Ectodermal cell (in vitro differentiated cells): Measurements from ENCODE around the gene SLC2A4.
"Not testable (repeated sequence)": the region's sequence is repeated elsewhere in the genome, so short reads cannot be mapped to it uniquely, and the experiment has no call there.

Experiments used
- H3K27ac ChIP-seq: 2 replicates; pipeline ENCODE4 v1.7.0; 2013; ENCODE audit warnings: mild to moderate bottlenecking, low read depth, low read length; ENCODE audit not compliant: insufficient read depth, poor library complexity, severe bottlenecking
- H3K27me3 ChIP-seq: 2 replicates; pipeline ENCODE4 v1.7.0; 2013; ENCODE audit warnings: mild to moderate bottlenecking, low read length; ENCODE audit not compliant: insufficient read depth, control insufficient read depth, poor library complexity, severe bottlenecking
- H3K36me3 ChIP-seq: one replicate; pipeline ENCODE4 v1.7.0; 2013; ENCODE audit warnings: low read length; ENCODE audit not compliant: control insufficient read depth, insufficient read depth
- H3K4me1 ChIP-seq: one replicate; pipeline ENCODE4 v1.7.0; 2013; ENCODE audit warnings: low read length; ENCODE audit not compliant: control insufficient read depth, insufficient read depth
- H3K4me3 ChIP-seq: 2 replicates; pipeline ENCODE4 v1.7.0; 2013; ENCODE audit warnings: low read depth, low read length, control low read depth; ENCODE audit not compliant: insufficient read depth
- H3K9me3 ChIP-seq: 2 replicates; pipeline ENCODE4 v1.7.0; 2013; ENCODE audit warnings: mild to moderate bottlenecking, low read length, moderate library complexity; ENCODE audit not compliant: control insufficient read depth
- WGBS, 2 experiments: methylation state at CpG; one replicate each; pipeline ENCODE4 v1.1.7; 2013; ENCODE audit warnings: missing lambda C conversion rate in 2 of 2; 5-methylcytosine and 5-hydroxymethylcytosine counted together

SLC2A4 gene

GRCh38 chr17:7238420-7239090, 43.0 kb upstream of the SLC2A4 start:
- Histone ChIP-seq H3K9me3 (no peaks in the 10 kb centered on the region), H3K27me3 (no peaks in the 10 kb centered on the region), H3K27ac (peak overlapping the region; percentile 52), H3K4me1 (peaks cover 15% of the 10 kb centered on the region), H3K36me3 (peaks cover 22% of the 10 kb centered on the region), H3K4me3 (peak overlapping the region; percentile 70)
- WGBS, 2 experiments = 0% methylated on average over 27 to 32 of the region's 39 CpGs

- Histone ChIP-seq H3K27me3 (no peaks in the 10 kb centered on the region), H3K36me3 (peaks cover 23% of the 10 kb centered on the region), H3K27ac (peak within 1 kb of the TSS; percentile 52), H3K4me3 (peak within 1 kb of the TSS; percentile 70), H3K4me1 (peaks cover 15% of the 10 kb centered on the region), H3K9me3 (no peaks in the 10 kb centered on the region)
- WGBS, 2 experiments = 0 to 1% methylated on average over 72 of the region's 72 CpGs
Observed at GRCh38 chr17:7239091-7240027, 42.2 kb upstream of the SLC2A4 start, which contains the start of gene PHF23. TSS of gene PHF23 (minus strand) at chr17:7239457. CDS start at chr17:7239279, 178 bp downstream.

- no peaks in the 10 kb centered on the region for H3K9me3 ChIP-seq
- H3K27me3 ChIP-seq = no peaks in the 10 kb centered on the region
- peak overlapping the region; percentile 18 for H3K4me3 ChIP-seq
- H3K27ac ChIP-seq = no peak overlapping the region
- H3K36me3 ChIP-seq = peaks cover 28% of the 10 kb centered on the region
- WGBS, 2 experiments = 86 to 89% methylated on average over 3 to 4 of the region's 4 CpGs
- peaks cover 15% of the 10 kb centered on the region for H3K4me1 ChIP-seq
Observed at GRCh38 chr17:7240375-7240774, 41.1 kb upstream of the SLC2A4 start.

GRCh38 chr17:7241090-7241733, 40.3 kb upstream of the SLC2A4 start:
- Histone ChIP-seq H3K9me3 (no peaks in the 10 kb centered on the region), H3K4me3 (peak overlapping the region; percentile 69), H3K27me3 (no peaks in the 10 kb centered on the region), H3K27ac (no peak overlapping the region), H3K36me3 (peaks cover 28% of the 10 kb centered on the region), H3K4me1 (peaks cover 15% of the 10 kb centered on the region)
- WGBS, 2 experiments = 59 to 66% methylated on average over 9 of the region's 9 CpGs

- no peaks in the 10 kb centered on the region for H3K27me3 ChIP-seq
- no peaks in the 10 kb centered on the region for H3K9me3 ChIP-seq
- peak within 1 kb of the TSS; percentile 69 for H3K4me3 ChIP-seq
- 0% methylated on average over 60 to 62 of the region's 62 CpGs for WGBS, 2 experiments
- peak within 1 kb of the TSS; percentile 80 for H3K27ac ChIP-seq
- H3K36me3 ChIP-seq = peaks cover 24% of the 10 kb centered on the region
- H3K4me1 ChIP-seq = peaks cover 10% of the 10 kb centered on the region
Observed at GRCh38 chr17:7241783-7242716, 39.5 kb upstream of the SLC2A4 start, which contains the start of gene GABARAP. TSS of gene GABARAP (minus strand) at chr17:7242449. CDS start at chr17:7242330, 119 bp downstream.

- Histone ChIP-seq H3K36me3 (peaks cover 24% of the 10 kb centered on the region), H3K9me3 (no peaks in the 10 kb centered on the region), H3K4me3 (peak overlapping the region; percentile 69), H3K27ac (peak overlapping the region; percentile 71), H3K4me1 (peaks cover 5% of the 10 kb centered on the region), H3K27me3 (no peaks in the 10 kb centered on the region)
- 2% methylated on average over 49 of the region's 49 CpGs for WGBS, 2 experiments
Observed at GRCh38 chr17:7242717-7243452, 38.6 kb upstream of the SLC2A4 start.

- H3K4me1 ChIP-seq = peaks cover 5% of the 10 kb centered on the region
Observed at GRCh38 chr17:7243453-7243729, 38.1 kb upstream of the SLC2A4 start.

GRCh38 chr17:7243838-7244237, 37.7 kb upstream of the SLC2A4 start:
- not testable (repeated sequence) for H3K27me3 ChIP-seq, H3K4me3 ChIP-seq, H3K4me1 ChIP-seq, H3K9me3 ChIP-seq, H3K27ac ChIP-seq
- H3K36me3 ChIP-seq = peaks cover 24% of the 10 kb centered on the region
- 91 to 95% methylated on average over 10 of the region's 10 CpGs for WGBS, 2 experiments

More at GRCh38 chr17:7243453-7243729, 38.1 kb upstream of the SLC2A4 start:
- H3K27ac ChIP-seq = peak overlapping the region; percentile 9
- WGBS, 2 experiments = 65 to 66% methylated on average over 2 of the region's 2 CpGs
- no peaks in the 10 kb centered on the region for H3K27me3 ChIP-seq
- peak overlapping the region; percentile 69 for H3K4me3 ChIP-seq
- H3K36me3 ChIP-seq = peaks cover 24% of the 10 kb centered on the region
- no peaks in the 10 kb centered on the region for H3K9me3 ChIP-seq

GRCh38 chr17:7246779-7247178, 34.7 kb upstream of the SLC2A4 start:
- no peak overlapping the region for H3K27ac ChIP-seq
- WGBS, 2 experiments = 90 to 99% methylated on average over 5 of the region's 5 CpGs
- peaks cover 20% of the 10 kb centered on the region for H3K4me1 ChIP-seq
- H3K36me3 ChIP-seq = peaks cover 18% of the 10 kb centered on the region
- no peak overlapping the region for H3K4me3 ChIP-seq
- no peaks in the 10 kb centered on the region for H3K27me3 ChIP-seq
- no peaks in the 10 kb centered on the region for H3K9me3 ChIP-seq
